Trophoblast cell (in vitro differentiated cells and primary cell): ENCODE data around the gene FAM107B.

Source experiments
- DNase-seq, 2 donors: peaks; one replicate each; pipeline ENCODE4 v3.0.0-alpha.2; 2016
- H2AFZ ChIP-seq: 2 replicates; pipeline ENCODE4 v1.6.1; 2013; ENCODE audit warnings: low read length, moderate library complexity, mild to moderate bottlenecking; ENCODE audit not compliant: insufficient read depth, poor library complexity
- H2AK5ac ChIP-seq: 2 replicates; pipeline ENCODE4 v1.6.1; 2013; ENCODE audit warnings: mild to moderate bottlenecking, low read length
- H2BK120ac ChIP-seq: 2 replicates; pipeline ENCODE4 v1.6.1; 2013; ENCODE audit warnings: low read length, mild to moderate bottlenecking, moderate library complexity; ENCODE audit not compliant: insufficient read depth, poor library complexity
- H2BK12ac ChIP-seq: 2 replicates; pipeline ENCODE4 v1.6.1; 2013; ENCODE audit warnings: mild to moderate bottlenecking, low read length, moderate library complexity
- H2BK5ac ChIP-seq: 2 replicates; pipeline ENCODE4 v1.6.1; 2013; ENCODE audit warnings: low read length, low read depth, moderate library complexity, mild to moderate bottlenecking; ENCODE audit not compliant: poor library complexity
- H3K14ac ChIP-seq: 2 replicates; pipeline ENCODE4 v1.6.1; 2013; ENCODE audit warnings: mild to moderate bottlenecking, low read length
- H3K18ac ChIP-seq: 2 replicates; pipeline ENCODE4 v1.6.1; 2013; ENCODE audit warnings: mild to moderate bottlenecking, low read length
- H3K23ac ChIP-seq: 2 replicates; pipeline ENCODE4 v1.6.1; 2013; ENCODE audit warnings: low read length
- H3K27ac ChIP-seq: 2 replicates; pipeline ENCODE4 v1.5.1; 2013; ENCODE audit warnings: low read depth, mild to moderate bottlenecking, inconsistent platforms, low read length, moderate library complexity
- H3K27me3 ChIP-seq: 2 replicates; pipeline ENCODE4 v1.6.1; 2013; ENCODE audit warnings: inconsistent platforms, mild to moderate bottlenecking, low read length, moderate library complexity; ENCODE audit not compliant: insufficient read depth
- H3K36me3 ChIP-seq, 2 experiments: 1 replicate in 1 of 2; 2 replicates in 1 of 2; pipeline ENCODE4 v1.6.1; 2013; ENCODE audit warnings: low read length in 2 of 2, mild to moderate bottlenecking in 2 of 2, moderate library complexity in 1 of 2; ENCODE audit not compliant: insufficient read depth in 2 of 2, control insufficient read depth in 1 of 2
- H3K4ac ChIP-seq: 2 replicates; pipeline ENCODE4 v1.6.1; 2013; ENCODE audit warnings: low read depth, mild to moderate bottlenecking, low read length, moderate library complexity
- H3K4me1 ChIP-seq, 2 experiments: 1 replicate in 1 of 2; 2 replicates in 1 of 2; pipeline ENCODE4 v1.6.1; 2013; ENCODE audit warnings: low read length in 2 of 2, mild to moderate bottlenecking in 2 of 2, moderate library complexity in 1 of 2; ENCODE audit not compliant: insufficient read depth in 2 of 2, control insufficient read depth in 1 of 2
- H3K4me2 ChIP-seq: 2 replicates; pipeline ENCODE4 v1.6.1; 2013; ENCODE audit warnings: inconsistent platforms, mild to moderate bottlenecking, low read length, moderate library complexity
- H3K4me3 ChIP-seq: 2 replicates; pipeline ENCODE4 v1.5.1; 2013; ENCODE audit warnings: mild to moderate bottlenecking, low read depth, low read length, inconsistent platforms
- H3K79me1 ChIP-seq: one replicate; pipeline ENCODE4 v1.6.1; 2013; ENCODE audit warnings: low read length
- H3K79me2 ChIP-seq: 2 replicates; pipeline ENCODE4 v1.6.1; 2013; ENCODE audit warnings: low read length, mild to moderate bottlenecking; ENCODE audit not compliant: control insufficient read depth, insufficient read depth, poor library complexity
- H3K9ac ChIP-seq: 2 replicates; pipeline ENCODE4 v1.6.1; 2013; ENCODE audit warnings: mild to moderate bottlenecking, low read length
- H3K9me3 ChIP-seq: 2 replicates; pipeline ENCODE4 v1.6.1; 2013; ENCODE audit warnings: low read depth, mild to moderate bottlenecking, control low read depth, inconsistent platforms, low read length; ENCODE audit not compliant: insufficient read depth
- H4K12ac ChIP-seq: 2 replicates; pipeline ENCODE4 v1.6.1; 2013; ENCODE audit warnings: low read depth, mild to moderate bottlenecking, low read length, moderate library complexity
- H4K8ac ChIP-seq: 2 replicates; pipeline ENCODE4 v1.6.1; 2013; ENCODE audit warnings: low read depth, mild to moderate bottlenecking, low read length, moderate library complexity
- H4K91ac ChIP-seq: one replicate; pipeline ENCODE4 v1.6.1; 2013; ENCODE audit warnings: low read depth, mild to moderate bottlenecking, low read length, moderate library complexity
- WGBS: extraction: QIAGEN DNeasy Blood & Tissue Kit; methylation state at CpG from one replicate; pipeline ENCODE4 v1.1.7; 2013; ENCODE audit warnings: missing lambda C conversion rate; ENCODE audit not compliant: insufficient read length, insufficient coverage; ENCODE audit errors: extremely low coverage; 5-methylcytosine and 5-hydroxymethylcytosine counted together

FAM107B gene

DNA sequence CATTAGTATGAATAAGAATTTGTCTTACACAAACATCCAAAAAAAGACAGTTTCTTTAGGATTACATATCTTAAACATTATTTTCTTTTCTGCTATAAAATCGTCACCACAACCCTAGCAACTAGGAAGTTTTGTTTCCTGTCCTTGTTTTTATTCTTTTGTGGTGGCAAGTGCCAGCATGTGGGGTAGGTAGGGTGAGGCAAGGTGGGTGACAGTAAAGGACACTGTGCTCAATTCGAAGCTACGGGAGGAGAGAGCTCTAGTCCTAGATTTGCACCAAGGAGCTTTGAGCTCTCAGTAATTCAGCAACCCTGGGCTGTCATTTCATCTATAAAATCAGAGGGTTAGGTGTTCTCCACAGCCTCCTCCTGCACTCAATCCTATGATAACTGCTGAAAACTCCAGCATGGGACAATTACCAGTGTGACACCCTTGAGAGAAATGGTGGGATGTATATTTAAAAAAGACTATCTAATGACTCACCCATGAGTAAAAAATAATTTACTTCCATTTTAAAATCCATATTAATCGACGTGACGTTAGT lies 187.1 kb downstream of the FAM107B start:
- Histone ChIP-seq H4K91ac (no peak overlapping the region), H3K4me2 (no peak overlapping the region), H3K9me3 (peaks cover under 1% of the 10 kb centered on the region), H3K4me3 (no peak overlapping the region), H3K4ac (no peak overlapping the region), H3K23ac (no peak overlapping the region), H3K18ac (peak overlapping the region; percentile 47), H3K36me3 (peaks cover 1 to 3% of the 10 kb centered on the region in 2 experiments), H3K27ac (no peak overlapping the region), H3K79me2 (no peaks in the 10 kb centered on the region), H2BK120ac (no peak overlapping the region), H3K9ac (peak overlapping the region; percentile 70), H2BK5ac (no peak overlapping the region), H2AK5ac (no peak overlapping the region), H4K8ac (no peak overlapping the region), H3K14ac (peak overlapping the region; percentile 17), H3K79me1 (peaks cover 3% of the 10 kb centered on the region), H2BK12ac (no peak overlapping the region), H2AFZ (no peak overlapping the region), H3K4me1 (peaks cover 12 to 21% of the 10 kb centered on the region in 2 experiments), H4K12ac (no peak overlapping the region), H3K27me3 (no peaks in the 10 kb centered on the region)
- no CpG with 5 or more reads among the region's 6 CpGs for WGBS
- no peak for DNase-seq

DNA sequence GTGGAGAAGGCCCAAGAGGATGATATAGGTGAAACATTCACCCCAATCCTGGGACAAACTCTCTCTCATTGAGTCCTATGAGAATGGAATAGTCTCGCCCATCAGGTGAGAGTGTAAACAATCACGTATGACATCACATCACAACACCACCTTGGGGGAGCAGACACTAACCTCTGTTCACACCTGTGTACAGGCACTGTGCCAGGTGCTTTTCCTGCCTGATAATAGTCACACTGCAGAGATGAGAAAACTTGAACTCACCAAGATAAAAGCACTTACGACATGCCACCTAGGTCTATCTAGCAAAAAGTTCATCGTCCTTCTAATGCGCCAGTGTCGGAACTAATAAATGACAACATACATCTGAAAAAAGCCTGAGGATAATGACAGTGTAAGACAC lies 187.8 kb downstream of the FAM107B start:
- no peak overlapping the region for H4K8ac ChIP-seq
- no peak overlapping the region for H3K4me2 ChIP-seq
- H4K91ac ChIP-seq, result no peak overlapping the region
- H3K4me3 ChIP-seq, result no peak overlapping the region
- no peak for DNase-seq
- peaks cover 12 to 18% of the 10 kb centered on the region in 2 experiments for H3K4me1 ChIP-seq
- no peak overlapping the region for H2AFZ ChIP-seq
- no peak overlapping the region for H3K18ac ChIP-seq
- no peaks in the 10 kb centered on the region for H3K9me3 ChIP-seq
- H2BK5ac ChIP-seq, result no peak overlapping the region
- no peak overlapping the region for H2BK12ac ChIP-seq
- H3K27me3 ChIP-seq, result no peaks in the 10 kb centered on the region
- H3K36me3 ChIP-seq, result peaks cover 0 to 2% of the 10 kb centered on the region in 2 experiments
- no peak overlapping the region for H3K14ac ChIP-seq
- H3K9ac ChIP-seq, result no peak overlapping the region
- H3K4ac ChIP-seq, result no peak overlapping the region
- no peaks in the 10 kb centered on the region for H3K79me2 ChIP-seq
- no peak overlapping the region for H2AK5ac ChIP-seq
- no peak overlapping the region for H2BK120ac ChIP-seq
- H3K23ac ChIP-seq, result no peak overlapping the region
- H3K27ac ChIP-seq, result no peak overlapping the region
- H4K12ac ChIP-seq, result no peak overlapping the region
- no CpG with 5 or more reads among the region's 6 CpGs for WGBS
- H3K79me1 ChIP-seq, result peaks cover 3% of the 10 kb centered on the region

DNA sequence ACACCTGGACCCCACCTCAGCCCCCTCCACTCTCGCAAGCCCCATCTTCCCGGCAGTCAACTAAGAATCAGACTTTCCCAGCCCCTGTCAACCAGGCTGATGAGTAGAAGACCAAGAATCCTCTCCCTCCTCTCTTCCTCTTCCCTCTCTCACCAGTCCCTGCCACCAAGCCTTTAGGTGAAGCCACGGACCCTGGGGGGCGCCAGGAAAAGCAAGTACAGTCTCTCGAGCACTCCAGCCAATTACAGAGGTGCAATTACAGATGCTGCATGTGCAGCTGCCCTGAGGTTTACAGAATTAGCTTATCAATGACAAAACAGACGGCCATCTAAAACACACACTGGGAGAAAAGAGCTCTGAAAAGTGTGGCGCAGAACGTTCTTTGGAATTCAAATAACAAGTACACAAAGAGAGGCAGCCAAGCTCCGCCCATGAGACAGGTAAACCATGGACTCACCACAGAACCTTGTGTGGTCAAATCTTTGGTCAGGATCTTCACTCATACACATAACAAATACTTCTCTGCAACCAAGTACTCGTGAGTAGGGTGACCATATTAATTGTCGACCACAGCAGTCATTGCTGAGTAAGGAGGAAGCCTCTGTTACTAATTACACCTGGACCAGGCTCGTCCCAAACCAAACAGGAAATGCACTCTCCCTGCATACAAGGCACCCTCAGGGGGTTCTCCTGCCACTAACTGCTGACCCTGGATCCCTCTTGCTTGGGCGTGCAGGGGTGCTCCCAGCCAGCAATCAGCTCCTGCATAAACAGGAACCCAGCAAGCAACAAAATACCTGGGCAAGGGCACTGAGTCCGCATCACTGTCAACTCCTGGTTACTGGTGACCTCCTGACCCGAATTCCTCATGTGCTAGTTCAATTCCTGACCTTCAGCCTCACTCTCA lies 189.2 kb downstream of the FAM107B start:
- no peak overlapping the region for H4K12ac ChIP-seq
- no peak overlapping the region for H2AFZ ChIP-seq
- H3K4ac ChIP-seq, result no peak overlapping the region
- no peaks in the 10 kb centered on the region for H3K27me3 ChIP-seq
- H3K27ac ChIP-seq, result no peak overlapping the region
- peaks cover 2% of the 10 kb centered on the region for H3K79me2 ChIP-seq
- H2AK5ac ChIP-seq, result no peak overlapping the region
- DNase-seq, result no peak
- H3K4me2 ChIP-seq, result no peak overlapping the region
- H2BK12ac ChIP-seq, result no peak overlapping the region
- peaks cover 6 to 7% of the 10 kb centered on the region in 2 experiments for H3K36me3 ChIP-seq
- WGBS, result no CpG with 5 or more reads among the region's 15 CpGs
- peaks cover 3% of the 10 kb centered on the region for H3K79me1 ChIP-seq
- H3K4me1 ChIP-seq, result peaks cover 12 to 18% of the 10 kb centered on the region in 2 experiments
- H3K23ac ChIP-seq, result no peak overlapping the region
- H2BK5ac ChIP-seq, result no peak overlapping the region
- no peak overlapping the region for H4K91ac ChIP-seq
- no peak overlapping the region for H3K9ac ChIP-seq
- H3K18ac ChIP-seq, result no peak overlapping the region
- H3K14ac ChIP-seq, result no peak overlapping the region
- no peak overlapping the region for H2BK120ac ChIP-seq
- no peaks in the 10 kb centered on the region for H3K9me3 ChIP-seq
- H4K8ac ChIP-seq, result no peak overlapping the region
- no peak overlapping the region for H3K4me3 ChIP-seq

DNA sequence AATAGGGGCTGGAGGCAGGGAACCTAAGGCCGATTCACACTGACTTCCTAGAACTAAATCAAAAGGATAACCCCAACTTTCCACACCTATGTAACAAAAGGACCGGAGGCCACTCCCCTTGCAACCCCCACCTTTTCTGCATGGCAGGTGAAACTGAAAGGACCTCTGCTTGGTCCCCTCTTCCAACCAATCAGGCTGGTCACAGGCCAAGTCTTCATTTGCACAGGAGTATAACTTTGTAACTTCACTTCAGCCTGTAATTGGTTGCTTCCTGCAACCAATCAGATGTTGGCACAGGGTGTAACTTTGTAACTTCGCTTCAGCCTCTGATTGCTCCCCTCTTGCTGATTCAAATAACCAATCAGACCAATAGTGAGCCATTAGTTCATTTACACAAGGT lies 190.0 kb downstream of the FAM107B start:
- Histone ChIP-seq H2BK12ac (no peak overlapping the region), H3K27ac (no peak overlapping the region), H3K36me3 (peaks cover 6 to 7% of the 10 kb centered on the region in 2 experiments), H2BK5ac (no peak overlapping the region), H2BK120ac (no peak overlapping the region), H3K9me3 (no peaks in the 10 kb centered on the region), H3K23ac (no peak overlapping the region), H3K4ac (no peak overlapping the region), H3K79me2 (peaks cover 2% of the 10 kb centered on the region), H3K79me1 (peaks cover 3% of the 10 kb centered on the region), H3K4me3 (no peak overlapping the region), H3K18ac (no peak overlapping the region), H4K8ac (no peak overlapping the region), H3K4me1 (peaks cover 12 to 18% of the 10 kb centered on the region in 2 experiments), H3K27me3 (no peaks in the 10 kb centered on the region), H4K12ac (no peak overlapping the region), H3K9ac (no peak overlapping the region), H3K4me2 (no peak overlapping the region), H2AFZ (no peak overlapping the region), H3K14ac (no peak overlapping the region), H4K91ac (no peak overlapping the region), H2AK5ac (no peak overlapping the region)
- WGBS, result no CpG with 5 or more reads among the region's 3 CpGs
- no peak for DNase-seq
